DMS 273 (cell line): ENCODE results near the gene ACAA2.

Experiments
- DNase-seq: peaks from one replicate; lab custom pipeline; 2025; ENCODE audit not compliant: unreplicated experiment; lab: John Stamatoyannopoulos, UW

ACAA2 gene

GRCh38 chr18:49744376-49745008 lies 68.8 kb downstream of the ACAA2 start:
- peak; percentile 71 for DNase-seq

- no peak for DNase-seq
Observed at GRCh38 chr18:49743117-49743567, 70.2 kb downstream of the ACAA2 start.

- DNase-seq: peak; percentile 24
Observed at GRCh38 chr18:49742316-49743116, 70.8 kb downstream of the ACAA2 start.

- DNase-seq: peak; percentile 76
Observed at GRCh38 chr18:49739275-49739674, 74.1 kb downstream of the ACAA2 start.

GRCh38 chr18:49738721-49739120 lies 74.6 kb downstream of the ACAA2 start:
- peak; percentile 88 for DNase-seq

GRCh38 chr18:49734836-49735235 lies 78.5 kb downstream of the ACAA2 start:
- DNase-seq: no peak

- DNase-seq: no peak
Observed at GRCh38 chr18:49733896-49734585, 79.3 kb downstream of the ACAA2 start.

- no peak for DNase-seq
Observed at GRCh38 chr18:49733321-49733720, 80.0 kb downstream of the ACAA2 start.
